HG03520 (cell line): Measurements from ENCODE around the gene ZNF234.
"Not testable (repeated sequence)": the region's sequence is repeated elsewhere in the genome, so short reads cannot be mapped to it uniquely, and the experiment has no call there.

Experiments
- ATAC-seq: cut with Tn5 transposase; IDR thresholded peaks from one replicate; pipeline ENCODE4 v1.9.1; 2021; ENCODE audit warnings: mild to moderate bottlenecking, moderate library complexity; ENCODE audit not compliant: unreplicated experiment

Gene ZNF234

DNA sequence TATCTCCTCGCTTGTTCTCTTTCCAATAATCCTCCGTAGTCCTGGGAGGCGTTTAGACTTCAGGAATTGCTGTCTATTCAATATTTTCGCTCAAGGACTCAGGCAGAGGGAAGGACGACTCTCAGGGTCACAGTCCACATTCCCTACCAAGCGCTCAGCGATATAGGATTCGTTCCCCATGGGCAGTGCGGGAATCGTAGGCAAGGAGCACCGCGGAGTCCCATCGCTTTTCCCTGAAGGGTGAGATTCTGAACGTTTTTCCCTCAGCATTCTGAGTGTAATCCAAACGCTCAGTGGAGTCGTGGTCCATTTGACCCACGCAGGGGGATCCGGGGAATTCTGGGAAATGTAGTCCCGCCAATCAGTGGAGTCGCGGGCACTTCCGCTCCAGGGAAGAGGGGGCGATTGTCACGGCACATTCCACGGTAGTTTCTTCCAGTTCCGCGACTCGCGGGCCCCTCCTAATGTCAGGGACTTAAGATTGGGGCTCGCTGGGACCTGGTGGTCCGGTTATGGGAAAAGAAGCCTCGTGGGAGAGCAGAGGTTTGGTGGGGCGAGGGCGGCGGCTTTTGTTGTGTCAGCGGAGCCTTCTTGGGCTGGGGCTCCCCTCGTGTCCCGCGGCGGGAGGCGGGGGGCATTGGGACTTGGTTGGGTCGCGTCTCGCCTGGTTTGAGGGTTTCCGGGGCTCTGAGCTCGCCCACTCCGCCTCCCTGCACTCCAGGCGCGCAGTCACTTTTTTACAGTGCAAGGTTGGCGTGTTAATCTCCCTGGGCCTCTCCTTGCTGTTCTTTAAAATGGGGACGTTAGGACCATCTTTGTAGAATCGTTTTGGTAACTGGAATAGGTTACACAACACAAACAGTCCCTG is at the start of gene ZNF234:
ZNF234 (plus strand) TSS at position 364 of the 868 bp plus-strand sequence. CDS start 3,079 bp downstream, outside the sequence.
- ATAC-seq = no peak

DNA sequence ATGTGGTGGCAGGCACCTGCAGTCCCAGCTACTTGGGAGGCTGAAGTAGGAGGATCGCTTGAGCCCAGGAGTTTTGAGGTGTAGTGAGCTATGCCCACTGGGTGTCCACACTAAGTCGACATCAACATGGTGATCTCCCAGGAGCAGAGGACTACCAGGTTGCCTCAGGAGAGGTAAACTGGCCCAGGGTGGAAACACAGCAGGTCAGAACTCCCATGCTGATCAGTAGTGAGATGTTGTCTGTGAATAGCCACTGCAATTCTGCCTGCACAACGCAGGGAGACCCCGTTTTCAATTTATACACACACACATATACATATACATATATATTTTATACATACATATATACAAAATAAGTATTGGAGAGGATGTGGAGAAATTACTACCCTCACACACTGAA is 49.2 kb upstream of the ZNF234 start:
- no peak for ATAC-seq

DNA sequence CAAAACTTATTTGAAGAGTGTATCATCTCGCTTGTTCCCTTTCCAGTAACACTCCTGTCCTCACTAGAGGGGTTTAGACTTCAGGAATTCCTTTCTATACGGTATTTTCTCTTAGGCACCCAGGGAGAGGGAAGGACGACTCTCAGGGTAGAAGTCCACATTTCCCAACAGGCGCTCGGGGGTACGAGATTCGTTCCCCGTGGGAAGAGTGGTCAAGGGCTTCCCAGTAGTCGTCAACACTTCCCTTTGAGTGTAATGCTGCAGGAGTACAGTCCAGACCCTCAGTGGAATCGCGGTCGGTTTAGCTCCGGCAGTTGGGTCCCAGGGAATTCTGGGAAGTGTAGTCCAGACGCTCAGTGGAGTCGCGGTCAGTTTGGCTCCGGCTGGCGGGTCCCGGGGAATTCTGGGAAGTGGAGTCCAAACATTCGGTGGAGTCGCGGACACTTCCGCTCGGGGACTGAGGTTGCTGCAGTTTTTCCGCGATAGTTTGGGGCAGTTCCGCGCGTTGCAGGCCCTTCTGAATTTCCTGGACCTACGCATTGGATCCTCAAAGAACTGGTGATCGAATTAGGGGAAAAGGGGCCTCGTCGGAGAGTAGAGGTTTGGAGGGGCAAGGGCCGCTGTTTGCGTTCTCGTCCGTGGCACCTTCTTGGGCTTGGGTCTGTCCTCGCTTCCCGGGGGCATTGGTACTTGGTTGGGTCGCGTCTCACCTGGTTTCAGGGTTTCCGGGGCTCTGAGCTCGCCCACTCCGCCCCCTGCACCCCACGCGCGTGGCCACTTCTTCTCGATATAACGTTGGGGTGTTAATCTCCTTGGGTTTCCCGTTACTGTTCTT is 47.2 kb upstream of the ZNF234 start, which contains the start of gene ZNF224:
ZNF224 (plus strand) TSS at position 431 of the 835 bp plus-strand sequence. CDS start 3,513 bp downstream, outside the sequence.
- ATAC-seq = peak; percentile 76

DNA sequence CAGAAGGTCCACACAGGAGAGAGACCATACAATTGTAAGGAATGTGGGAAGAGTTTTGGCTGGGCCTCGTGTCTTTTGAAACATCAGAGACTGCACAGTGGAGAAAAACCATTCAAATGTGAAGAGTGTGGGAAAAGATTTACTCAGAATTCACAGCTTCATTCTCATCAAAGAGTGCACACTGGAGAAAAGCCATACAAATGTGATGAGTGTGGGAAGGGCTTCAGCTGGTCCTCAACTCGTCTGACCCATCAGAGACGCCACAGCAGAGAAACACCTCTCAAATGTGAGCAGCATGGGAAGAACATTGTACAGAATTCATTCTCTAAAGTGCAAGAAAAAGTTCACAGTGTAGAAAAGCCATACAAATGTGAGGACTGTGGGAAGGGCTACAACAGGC is 33.6 kb upstream of the ZNF234 start:
- ATAC-seq = no peak

DNA sequence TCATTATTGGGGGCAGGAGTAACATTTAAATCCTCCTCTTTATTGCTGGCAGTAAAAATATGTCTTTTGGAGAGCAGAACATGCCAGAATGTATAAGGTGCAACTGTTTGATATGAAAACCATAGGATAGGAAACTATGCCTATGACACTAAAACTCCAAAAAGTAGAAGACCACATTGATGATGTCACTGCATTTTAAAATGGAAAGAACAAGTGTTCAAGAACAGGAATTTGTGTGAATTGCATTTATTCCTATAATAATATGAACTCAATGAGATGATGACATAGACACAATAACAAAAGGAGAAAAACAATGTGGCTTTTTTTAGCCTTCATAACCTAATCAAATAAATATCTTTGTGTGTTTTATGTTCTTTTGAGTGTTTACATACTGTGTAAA is 31.9 kb upstream of the ZNF234 start:
- ATAC-seq = no peak

DNA sequence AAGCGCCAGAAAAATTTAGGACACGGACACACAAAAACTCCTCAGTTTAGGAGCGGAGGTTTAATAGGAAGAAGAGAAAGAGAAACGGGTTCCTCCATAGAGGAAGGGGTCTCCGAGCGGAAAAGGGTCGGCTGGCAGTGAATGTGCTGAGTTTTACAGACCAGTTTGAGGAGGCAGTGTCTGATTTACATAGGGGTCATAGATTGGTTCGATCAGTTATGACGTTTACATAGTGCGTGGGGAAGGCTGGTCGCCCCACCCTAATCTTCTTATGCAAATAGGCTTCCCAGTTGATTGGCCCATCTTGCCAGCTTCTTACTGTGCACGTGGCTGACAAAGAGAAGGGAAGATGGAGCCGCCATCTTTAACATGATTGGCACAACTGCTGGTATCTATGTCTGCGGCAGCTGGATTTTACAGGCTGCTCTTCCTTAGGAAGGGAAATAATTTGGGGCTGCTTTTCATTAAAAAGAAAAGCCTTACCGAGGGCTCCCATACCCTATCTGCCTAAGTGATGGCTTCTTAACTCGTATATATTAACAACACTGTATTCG is 29.4 kb upstream of the ZNF234 start:
- no peak for ATAC-seq

DNA sequence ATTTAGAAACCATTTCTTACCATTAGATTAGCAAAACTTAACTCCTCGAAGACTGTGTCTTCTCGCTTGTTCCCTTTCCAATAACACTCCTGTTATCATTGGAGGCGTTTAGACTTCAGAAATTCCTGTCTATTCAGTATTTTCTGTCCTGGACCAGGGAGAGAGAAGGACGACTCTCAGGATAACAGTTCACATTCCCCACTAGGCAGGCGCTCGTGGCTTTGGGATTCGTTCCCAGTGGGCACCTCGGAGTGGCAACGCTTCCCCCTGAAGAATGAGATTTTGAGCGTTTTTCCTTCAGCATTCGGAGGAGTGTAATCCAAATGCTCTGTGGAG is 28.6 kb upstream of the ZNF234 start:
- ATAC-seq = no peak

DNA sequence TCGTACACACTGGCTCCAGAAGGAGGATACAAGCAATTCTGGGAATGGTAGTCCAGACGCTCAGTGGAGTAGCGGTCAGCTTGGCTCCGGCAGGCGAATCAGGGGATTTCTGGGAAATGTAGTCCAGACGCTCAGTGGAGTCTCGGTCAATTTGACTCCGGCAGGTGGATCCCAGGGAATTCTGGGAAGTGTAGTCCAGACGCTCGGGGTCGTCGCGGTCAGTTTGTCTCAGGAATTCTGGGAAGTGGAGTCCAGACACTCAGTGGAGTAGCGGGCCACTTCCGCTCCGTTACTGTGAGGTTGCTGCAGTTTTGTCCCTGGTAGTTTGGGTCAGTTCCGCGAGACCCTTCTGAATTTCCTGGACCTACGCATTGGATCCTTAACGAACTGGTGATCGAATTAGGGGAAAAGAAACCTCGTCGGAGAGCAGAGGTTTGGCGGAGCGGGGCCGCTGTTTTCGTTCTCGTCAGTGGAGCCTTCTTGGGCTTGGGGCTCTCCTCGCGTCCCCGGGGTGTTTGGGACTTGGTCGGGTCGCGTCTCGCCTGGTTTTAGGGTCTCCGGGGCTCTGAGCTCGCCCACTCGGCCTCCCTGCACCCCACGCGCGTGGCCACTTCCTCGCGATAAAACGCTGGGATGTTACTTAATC is 28.1 kb upstream of the ZNF234 start, which contains the start of gene ZNF225:
ZNF225 (plus strand) TSS at position 262 of the 646 bp plus-strand sequence. CDS start 2,429 bp downstream, outside the sequence.
- peak; percentile 91 for ATAC-seq

DNA sequence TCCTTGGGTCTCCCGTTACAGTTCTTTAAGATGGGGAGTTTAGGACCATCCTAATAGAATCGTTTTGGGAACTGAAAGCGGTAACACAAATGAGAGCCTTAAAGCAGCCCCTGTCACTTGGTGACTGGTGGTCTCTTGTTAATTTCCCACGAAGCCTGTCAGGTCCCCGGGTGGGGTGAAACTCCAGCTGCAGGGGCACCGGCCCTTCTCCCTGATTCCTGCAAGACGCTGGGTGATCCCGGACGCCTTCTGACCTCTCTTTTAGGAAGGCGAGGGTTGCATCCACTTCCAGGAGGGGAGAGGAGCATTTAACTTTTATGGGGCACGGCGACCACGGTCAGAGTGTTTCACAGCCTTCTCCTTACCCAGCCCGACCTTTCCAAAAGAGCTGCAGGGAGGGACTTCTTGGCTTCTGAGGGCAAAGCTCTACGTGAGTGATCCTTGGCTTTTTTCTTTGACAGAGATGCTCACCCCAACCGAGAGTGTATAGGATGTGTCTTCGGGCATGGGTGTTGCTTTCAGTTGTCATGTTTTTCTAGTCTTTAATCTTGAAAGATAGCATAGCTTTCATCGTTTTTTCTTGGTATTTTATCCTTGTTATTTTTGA is 27.5 kb upstream of the ZNF234 start:
- no peak for ATAC-seq

DNA sequence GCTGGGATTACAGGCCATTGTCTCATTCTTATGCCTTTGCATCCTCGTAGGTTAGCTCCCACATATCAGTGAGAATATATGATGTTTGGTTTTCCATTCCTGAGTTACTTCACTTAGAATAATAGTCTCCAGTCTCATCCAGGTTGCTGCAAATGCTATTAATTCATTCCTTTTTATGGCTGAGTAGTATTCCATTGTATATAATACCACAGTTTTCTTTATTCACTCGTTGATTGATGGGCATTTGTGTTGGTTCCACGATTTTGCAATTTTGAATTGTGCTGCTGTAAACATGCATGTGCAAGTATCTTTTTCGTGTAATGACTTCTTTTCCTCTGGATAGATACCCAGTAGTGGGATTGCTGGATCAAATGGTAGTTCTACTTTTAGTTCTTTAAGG is 20.2 kb upstream of the ZNF234 start:
- ATAC-seq = not testable (repeated sequence)

DNA sequence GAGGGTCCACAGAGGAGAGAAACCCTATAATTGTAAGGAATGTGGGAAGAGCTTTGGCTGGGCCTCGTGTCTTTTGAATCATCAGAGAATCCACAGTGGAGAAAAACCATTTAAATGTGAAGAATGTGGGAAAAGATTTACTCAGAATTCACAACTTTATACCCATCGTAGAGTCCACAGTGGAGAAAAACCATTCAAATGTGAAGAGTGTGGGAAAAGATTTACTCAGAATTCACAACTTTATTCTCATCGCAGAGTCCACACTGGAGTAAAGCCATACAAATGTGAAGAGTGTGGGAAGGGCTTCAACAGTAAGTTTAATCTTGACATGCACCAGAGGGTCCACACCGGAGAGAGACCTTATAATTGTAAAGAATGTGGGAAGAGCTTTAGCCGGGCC is 9.4 kb upstream of the ZNF234 start:
- ATAC-seq = no peak

DNA sequence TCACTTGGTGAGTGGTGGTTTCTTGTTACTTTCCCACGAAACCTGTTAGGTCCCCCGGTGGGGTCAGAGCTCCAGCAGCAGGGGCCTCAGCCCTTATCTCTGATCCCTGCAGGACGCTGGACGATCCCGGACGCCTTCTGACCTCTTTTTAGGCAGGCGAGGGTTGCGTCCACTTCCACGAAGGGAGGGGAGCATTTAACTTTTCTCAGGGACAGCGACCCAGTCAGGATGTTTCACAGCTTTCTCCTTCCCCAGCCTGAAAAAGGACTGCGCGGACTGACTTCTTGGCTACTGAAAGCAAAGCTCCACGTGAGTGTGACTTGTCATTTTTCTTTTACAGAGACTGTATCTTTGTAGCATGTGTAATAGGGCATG is 692 bp downstream of the ZNF234 start:
- no peak for ATAC-seq

DNA sequence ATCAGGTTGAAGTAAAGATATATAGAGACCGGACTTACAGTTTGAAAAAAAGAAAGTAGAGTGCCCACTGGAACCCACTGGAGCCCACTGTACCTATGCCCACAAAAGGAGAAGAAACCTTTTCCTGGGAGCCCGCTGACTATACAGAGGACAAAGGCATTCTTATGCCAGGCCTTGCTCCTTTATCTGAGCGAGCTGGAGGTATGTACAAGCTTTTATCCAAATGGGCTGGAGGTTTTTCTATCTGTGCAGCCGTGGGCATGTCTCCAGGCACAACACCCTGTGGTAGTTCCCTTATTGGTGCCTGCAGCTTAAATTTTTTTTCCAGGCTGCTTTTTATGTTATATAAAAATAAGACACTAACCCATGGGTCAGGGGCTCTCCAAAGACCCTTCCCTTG is 8.4 kb downstream of the ZNF234 start:
- ATAC-seq = no peak

DNA sequence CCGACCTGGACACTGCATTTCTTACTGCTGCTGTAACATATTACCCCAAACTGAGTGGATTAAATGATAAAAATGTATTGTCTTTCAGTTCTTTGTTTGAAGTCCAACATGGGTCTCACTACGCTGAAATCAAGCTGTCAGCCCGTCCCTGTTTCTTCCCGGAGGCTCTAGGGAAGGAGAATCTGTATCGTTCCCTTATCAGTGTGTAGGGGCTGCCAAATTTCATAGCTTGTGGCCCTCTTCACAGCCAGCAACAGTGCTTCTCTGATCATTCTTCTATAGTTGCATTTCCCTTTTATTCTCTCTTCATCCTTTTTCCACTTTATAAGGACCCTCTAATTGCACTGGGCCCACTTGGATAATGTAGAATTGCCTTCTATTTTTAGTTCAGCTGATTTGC is 10.1 kb downstream of the ZNF234 start:
- no peak for ATAC-seq

DNA sequence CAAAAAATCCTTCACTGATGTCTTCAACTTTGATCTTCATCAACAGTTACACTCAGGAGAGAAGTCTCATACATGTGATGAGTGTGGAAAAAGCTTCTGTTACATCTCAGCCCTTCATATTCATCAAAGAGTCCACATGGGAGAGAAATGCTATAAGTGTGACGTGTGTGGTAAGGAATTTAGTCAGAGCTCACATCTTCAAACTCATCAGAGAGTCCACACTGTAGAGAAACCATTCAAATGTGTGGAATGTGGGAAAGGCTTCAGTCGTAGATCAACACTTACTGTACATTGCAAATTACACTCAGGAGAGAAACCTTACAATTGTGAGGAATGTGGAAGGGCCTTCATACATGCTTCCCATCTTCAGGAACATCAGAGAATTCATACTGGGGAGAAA is 15.1 kb downstream of the ZNF234 start:
- no peak for ATAC-seq

DNA sequence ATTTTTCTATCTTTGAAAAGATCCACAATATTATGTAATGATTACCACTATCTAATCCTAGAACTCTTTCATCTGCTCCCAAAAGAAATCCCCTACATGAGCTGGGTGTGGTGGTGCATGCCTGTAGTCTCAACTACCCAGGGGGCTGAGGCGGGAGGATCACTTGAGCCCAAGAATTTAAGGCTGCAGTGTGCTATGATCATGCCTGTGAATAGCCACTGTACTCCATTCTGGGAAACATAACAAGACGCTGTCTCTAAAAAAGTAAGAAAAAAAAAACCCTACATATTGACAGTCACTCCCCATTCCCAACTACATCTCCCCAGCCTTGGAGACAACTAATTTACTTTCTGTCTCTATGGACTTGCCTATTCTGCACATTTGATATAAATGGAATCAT is 22.4 kb downstream of the ZNF234 start:
- ATAC-seq = no peak

DNA sequence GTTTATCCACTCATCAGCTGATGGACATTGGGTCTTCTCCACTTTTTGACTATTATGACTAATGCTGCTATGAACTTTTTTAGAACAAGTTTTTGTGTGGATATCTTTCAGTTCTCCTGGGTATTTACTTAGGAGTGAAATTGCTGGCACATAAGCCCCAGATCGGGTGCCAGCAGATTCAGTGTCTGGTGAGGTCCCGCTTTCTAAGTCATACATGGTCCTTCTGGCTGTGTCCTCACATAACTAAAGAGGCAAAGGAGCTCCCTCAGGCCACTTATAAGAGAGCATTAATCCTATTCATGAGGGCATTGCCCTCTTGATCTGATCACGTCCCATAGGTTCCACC is 22.9 kb downstream of the ZNF234 start:
- ATAC-seq = no peak

DNA sequence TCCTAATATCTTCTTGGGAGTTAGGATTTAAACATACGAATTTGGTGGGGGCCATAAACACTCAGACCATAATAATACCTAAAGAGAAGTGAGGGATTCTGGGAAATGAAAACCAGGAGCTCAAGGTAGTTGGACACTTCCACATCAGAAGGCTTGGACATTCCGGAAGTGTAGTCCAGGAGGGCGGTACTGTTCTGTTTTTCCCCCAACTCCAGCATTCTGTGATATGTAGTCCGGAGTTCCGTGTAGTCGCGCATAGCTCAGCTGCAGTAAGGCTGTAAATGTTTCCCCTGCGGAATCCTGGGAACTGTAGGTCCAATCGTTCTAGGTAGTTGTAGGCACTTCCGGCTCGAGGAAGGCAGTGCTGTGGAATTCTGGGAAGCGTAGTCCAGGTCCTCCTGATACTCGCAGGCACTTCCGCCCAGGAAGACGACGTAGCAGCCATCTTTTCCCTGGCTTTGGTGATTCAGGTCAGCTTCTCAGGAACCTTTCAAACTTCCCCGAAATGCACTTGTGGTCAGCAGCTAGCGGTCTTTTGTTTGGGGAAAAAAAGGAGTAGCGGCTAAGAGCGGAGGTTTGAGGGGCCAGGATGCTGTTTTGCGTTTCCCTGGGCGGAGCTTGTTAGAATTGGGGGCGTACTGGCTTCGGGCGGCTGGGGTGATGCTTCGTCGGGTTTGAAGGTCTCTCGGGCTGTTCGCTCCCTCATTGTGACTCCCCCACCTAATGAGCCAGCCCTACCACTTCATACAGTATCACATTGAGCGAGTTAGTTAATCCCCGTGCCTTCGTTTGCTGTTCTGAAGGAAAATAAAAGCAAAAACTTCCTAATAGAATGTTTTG is 23.5 kb downstream of the ZNF234 start, which contains the start of gene ZNF226:
ZNF226 (plus strand) TSS at position 428 of the 840 bp plus-strand sequence. CDS start 4,981 bp downstream, outside the sequence.
- peak; percentile 81 for ATAC-seq

DNA sequence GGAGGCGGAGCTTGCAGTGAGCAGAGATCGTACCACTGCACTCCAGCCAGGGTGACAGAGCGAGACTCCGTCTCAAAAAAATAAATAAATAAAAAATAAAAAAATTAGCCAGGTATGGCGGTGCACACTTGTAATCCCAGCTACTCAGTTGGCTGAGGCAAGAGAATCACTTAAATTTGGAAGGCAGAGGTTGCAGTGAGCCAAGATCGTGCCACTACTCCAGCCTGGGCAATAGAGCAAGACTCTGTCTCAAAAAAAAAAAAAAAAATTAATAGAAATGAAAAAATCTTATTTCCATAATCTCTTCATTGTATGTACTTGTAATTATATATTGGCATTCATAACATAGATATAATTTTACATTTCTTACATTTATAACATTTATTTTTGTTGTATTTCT is 29.3 kb downstream of the ZNF234 start:
- not testable (repeated sequence) for ATAC-seq

DNA sequence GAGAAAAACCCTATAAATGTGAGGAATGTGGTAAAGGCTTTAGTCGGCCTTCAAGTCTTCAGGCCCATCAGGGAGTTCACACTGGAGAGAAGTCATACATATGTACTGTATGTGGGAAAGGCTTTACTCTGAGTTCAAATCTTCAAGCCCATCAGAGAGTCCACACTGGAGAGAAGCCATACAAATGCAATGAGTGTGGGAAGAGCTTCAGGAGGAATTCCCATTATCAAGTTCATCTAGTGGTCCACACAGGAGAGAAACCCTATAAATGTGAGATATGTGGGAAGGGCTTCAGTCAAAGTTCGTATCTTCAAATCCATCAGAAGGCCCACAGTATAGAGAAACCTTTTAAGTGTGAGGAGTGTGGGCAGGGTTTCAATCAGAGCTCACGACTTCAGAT is 35.2 kb downstream of the ZNF234 start:
- ATAC-seq = no peak
